ENCODE measurements around the gene AARSD1.
"Not testable (repeated sequence)": the region's sequence is repeated elsewhere in the genome, so short reads cannot be mapped to it uniquely, and the experiment has no call there.

The AARSD1 gene

DNA sequence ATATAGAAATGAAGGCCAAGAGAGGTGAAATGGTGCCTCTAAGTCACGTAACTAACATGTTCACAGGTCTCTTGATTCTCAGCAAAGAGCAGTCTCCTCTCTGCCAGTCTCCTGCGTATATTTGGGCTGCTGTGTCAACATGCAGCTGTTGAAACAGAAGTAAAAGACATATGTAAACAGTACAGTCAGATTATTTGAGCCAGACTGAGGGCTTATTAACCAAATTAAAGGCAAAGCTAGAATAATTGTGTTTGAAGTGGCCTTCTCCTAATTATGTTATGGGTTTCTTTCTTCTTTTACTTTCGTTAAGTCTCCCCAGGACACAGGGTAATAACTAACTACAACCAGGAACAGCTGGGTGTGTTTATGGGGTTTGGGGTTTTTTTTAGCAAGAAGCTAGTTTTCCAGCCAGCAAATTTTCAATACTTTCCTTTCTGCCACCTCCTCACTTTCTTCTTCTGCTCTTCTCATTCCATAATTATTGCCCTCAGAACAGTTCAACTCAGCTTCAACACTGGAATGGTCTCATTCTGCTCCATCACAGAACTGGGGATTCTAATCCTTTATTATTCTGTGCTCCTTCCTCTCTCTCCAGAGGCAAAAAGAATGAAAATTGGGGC, 45.2 kb downstream of the AARSD1 start:
- no peak for DNase-seq

DNA sequence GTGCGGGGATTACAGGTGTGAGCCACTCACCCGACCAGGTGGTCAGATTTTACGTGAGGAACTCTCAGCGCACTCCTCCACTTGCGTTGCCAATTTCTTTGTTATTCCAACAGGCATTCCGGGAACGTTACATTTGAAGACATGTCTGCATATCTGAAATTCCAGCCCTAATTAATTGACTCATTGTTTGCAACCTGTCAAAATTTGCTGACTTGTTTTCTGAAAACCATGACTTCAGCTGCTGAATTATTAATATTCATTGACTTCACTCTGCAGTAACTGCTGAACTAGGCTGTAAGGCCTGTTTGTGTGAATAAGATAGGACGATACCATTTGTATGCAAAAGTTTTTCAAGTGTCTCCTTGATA, 47.0 kb downstream of the AARSD1 start:
- no peak for DNase-seq

DNA sequence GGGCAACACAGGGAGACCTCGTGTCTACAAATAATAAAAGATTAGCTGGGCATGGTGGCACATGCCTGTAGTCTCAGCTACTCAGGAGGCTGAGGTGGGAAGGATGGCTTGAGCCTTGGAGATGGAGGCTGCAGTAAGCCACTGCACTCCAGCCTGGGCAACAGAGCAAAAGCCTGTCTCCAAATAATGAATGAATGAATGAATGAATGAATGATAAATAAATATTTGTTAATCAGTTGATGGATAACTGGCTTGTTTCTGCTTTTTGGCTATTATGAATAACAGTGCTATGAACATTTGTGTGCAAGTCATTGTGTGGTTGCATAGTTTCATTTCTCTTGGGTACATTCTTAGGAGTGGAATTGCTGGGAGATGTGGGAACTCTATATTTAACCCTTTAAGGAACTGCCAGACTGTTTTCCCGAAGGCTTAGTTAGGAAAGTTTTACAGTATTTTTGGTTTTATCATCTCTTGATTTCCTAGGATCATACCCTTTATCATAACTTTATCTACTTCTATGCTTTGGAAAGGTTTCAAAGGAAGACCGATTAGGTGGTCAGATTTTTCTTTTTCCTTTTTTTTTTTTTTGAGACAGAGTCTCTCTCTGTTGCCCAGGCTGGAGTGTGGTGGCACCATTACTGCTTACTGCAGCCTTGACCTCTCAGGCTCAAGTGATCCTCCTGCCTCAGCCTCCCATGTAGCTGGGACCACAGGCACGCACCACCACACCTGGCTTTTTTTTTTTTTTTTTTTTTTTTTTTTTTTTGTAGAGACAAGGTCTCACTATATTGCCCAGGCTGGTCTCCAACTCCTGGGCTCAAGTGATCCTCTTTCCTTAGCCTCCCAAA, 47.6 kb downstream of the AARSD1 start:
- not testable (repeated sequence) for DNase-seq

GRCh38 chr17:42915288-42915687, 49.0 kb downstream of the AARSD1 start:
- not testable (repeated sequence) for DNase-seq

DNA sequence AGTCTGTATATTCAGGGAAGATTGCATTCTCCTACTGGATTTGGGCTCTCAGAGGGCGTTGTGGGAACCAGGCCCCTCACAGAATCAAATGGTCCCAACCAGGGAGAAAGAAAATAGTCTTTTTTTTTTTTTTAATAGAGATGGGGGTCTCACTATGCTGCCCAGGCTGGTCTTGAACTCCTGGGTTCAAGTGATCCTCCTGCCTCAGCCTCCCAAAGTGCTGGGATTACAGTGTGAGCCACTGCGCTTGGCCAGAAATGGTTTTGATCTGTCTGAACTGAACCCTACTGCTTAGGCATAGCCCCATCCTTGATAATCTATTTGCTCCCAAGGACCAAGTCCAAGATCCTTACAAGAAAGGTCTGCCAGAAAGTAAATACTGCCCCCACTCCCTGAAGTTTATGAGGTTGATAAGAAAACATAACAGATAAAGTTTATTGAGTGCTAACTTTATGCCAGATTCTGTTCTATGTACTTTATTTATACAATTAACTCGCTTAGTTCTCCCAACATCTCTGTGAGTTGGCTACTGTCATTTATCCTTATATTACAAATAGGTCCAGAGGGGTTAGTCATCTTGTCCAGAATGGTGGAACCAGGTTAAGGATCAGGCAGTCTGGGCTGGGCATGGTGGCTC, 50.2 kb downstream of the AARSD1 start:
- DNase-seq, result no peak

- DNase-seq, result no peak
These were observed 50.7 kb downstream of the AARSD1 start for GRCh38 chr17:42913522-42913921.

GRCh38 chr17:42908872-42909700, 55.2 kb downstream of the AARSD1 start:
- no peak for DNase-seq

- DNase-seq, result no peak
These were observed 57.3 kb downstream of the AARSD1 start for GRCh38 chr17:42906772-42907446.

DNA sequence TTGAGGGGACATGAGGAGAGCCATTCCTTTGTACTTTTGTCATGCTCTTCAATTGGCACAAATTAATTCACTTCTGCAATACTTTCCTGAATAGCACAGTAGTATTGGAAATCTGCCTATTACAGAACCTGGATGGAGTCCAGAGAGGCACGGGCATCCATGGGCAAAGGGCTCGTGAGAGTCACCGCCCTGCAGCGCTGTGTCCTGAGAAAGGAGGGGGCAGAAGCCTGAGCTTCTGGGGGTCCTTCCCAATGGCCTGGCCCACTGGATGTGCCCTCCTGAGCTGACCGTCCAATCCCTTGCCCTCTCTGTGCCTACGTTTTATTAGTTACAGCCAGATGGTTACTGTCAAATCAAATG, 60.2 kb downstream of the AARSD1 start:
- no peak for DNase-seq

DNA sequence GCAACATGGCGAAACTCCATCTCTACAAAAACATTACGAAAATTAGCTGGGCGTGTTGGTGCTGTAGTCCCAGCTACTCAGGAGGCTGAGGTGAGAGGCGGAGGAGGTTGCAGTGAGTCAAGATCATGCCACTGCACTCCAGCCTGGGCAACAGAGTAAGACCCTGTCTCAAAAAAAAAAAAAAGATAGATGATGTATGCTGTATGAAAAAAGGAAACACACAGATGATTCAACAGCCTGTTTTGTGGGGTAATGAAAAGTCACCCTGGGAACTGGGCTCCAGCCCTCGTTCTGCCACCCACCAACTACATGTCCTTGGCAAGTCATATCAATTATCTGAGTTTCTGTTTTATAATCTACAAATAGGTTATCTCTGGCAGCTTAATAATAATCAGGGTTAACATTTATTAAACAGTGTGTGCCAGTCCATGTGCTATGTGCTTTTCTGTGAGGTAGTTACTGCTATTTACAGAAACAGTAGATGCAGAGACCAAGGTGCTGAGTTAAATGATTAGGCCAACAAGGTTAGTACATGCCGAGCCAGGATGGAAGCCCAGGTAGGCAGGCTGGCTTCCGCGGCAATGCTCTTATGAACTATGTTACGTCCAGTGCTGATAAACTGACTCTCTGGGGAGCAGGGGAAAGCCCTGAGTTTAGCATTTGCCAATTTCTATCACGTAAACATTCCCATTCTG, 62.6 kb downstream of the AARSD1 start:
- no peak for DNase-seq
